Panc1 (cell line): ENCODE data around the gene SRRM3. TPM values are rescaled to one million over a fixed set of nuclear protein-coding genes. Genes with fewer than 3 reads are reported as not detected.
A peak's percentile ranks its signal among the peaks of the same experiment; 100 is the strongest.

Experiments used
- ATAC-seq: fragments of 200-7000 bp; cut with Tn5 transposase; 2 replicates; pipeline ENCODE4 v1.9.1; 2020; ENCODE audit warnings: mild to moderate bottlenecking, moderate library complexity
- BruUV-seq: library from RNA; stranded (reverse); fragments of 400-500 nt; replicated peaks from 2 replicates; lab custom pipeline; 2021; lab: Mats Ljungman, UMichigan
- CTCF ChIA-PET: fragments of 300-600 bp; sonication (Branson Sonifier 250); formaldehyde crosslinking; loops from one replicate; lab custom pipeline; 2022; ENCODE audit warnings: antibody characterized with exemption; lab: Charles Lee
- POLR2A ChIA-PET: fragments of 300-600 bp; sonication (Branson Sonifier 250); formaldehyde crosslinking; loops from one replicate; lab custom pipeline; 2022; ENCODE audit warnings: antibody characterized with exemption; lab: Charles Lee
- DNase-seq: peaks from one replicate; pipeline ENCODE4 v3.0.0-alpha.2; 2010; ENCODE audit warnings: low read depth, low spot score
- H3K27ac ChIP-seq: 2 replicates; pipeline ENCODE4 v1.5.1; 2011; ENCODE audit warnings: mild to moderate bottlenecking, low read length, inconsistent platforms
- H3K27me3 ChIP-seq: fragments of 200-500 bp; sonication (Bioruptor generic); 2 replicates; pipeline ENCODE4 v1.6.0; 2014; ENCODE audit warnings: low read length, inconsistent platforms; ENCODE audit not compliant: control insufficient read depth, insufficient read depth
- H3K36me3 ChIP-seq: fragments of 200-500 bp; sonication (Bioruptor generic); 2 replicates; pipeline ENCODE4 v1.5.1; 2014; ENCODE audit warnings: inconsistent platforms, mild to moderate bottlenecking, low read length, moderate library complexity; ENCODE audit not compliant: control insufficient read depth, insufficient read depth
- H3K4me1 ChIP-seq: 2 replicates; pipeline ENCODE4 v1.5.1; 2011; ENCODE audit warnings: inconsistent platforms, mild to moderate bottlenecking, low read length, moderate library complexity; ENCODE audit not compliant: control insufficient read depth, insufficient read depth
- H3K4me3 ChIP-seq, 2 experiments: 2 replicates each; pipeline ENCODE4 v1.5.1; 2011 to 2012; ENCODE audit warnings: low read depth in 2 of 2, low read length in 2 of 2, mild to moderate bottlenecking in 2 of 2, inconsistent platforms in 1 of 2, moderate library complexity in 1 of 2
- H3K9me3 ChIP-seq: fragments of 200-500 bp; sonication (Bioruptor generic); 2 replicates; pipeline ENCODE4 v1.5.1; 2014; ENCODE audit warnings: low read depth, mild to moderate bottlenecking, inconsistent platforms, low read length, moderate library complexity; ENCODE audit not compliant: control insufficient read depth, insufficient read depth
- CTCF ChIP-seq: fragments of 450-650 bp; IDR thresholded peaks from 2 replicates; pipeline ENCODE4 v1.5.1; 2017; ENCODE audit warnings: mild to moderate bottlenecking
- POLR2AphosphoS5 ChIP-seq: IDR thresholded peaks from 2 replicates; pipeline ENCODE4 v1.6.1; 2012; ENCODE audit warnings: mild to moderate bottlenecking, low read depth, low read length, moderate library complexity
- SIN3A ChIP-seq: IDR thresholded peaks from 2 replicates; pipeline ENCODE4 v1.6.1; 2012; ENCODE audit warnings: low read depth, mild to moderate bottlenecking, low read length, moderate library complexity, borderline replicate concordance; ENCODE audit not compliant: insufficient read depth
- TCF7L2 ChIP-seq: IDR thresholded peaks from 2 replicates; pipeline ENCODE4 v1.6.1; 2011; ENCODE audit warnings: mild to moderate bottlenecking, low read depth, low read length, inconsistent platforms
- in situ Hi-C: cut with HindIII; loops from 2 replicates; pipeline ENCODE4 v1.10.0; 2016; ENCODE audit warnings: low sequenced_read_pairs, low pct_unique_long_range_greater_than_20kb
- intact Hi-C: fragments of 100-400 bp; cut with micrococcal nuclease; formaldehyde crosslinking; loops from one replicate; pipeline ENCODE4 v1.10.0; 2022; ENCODE audit not compliant: unreplicated experiment
- total RNA-seq: library from RNA; stranded (reverse); gene quantifications from one replicate; pipeline ENCODE4 v1.2.1, GENCODE V29; 2021; ENCODE audit not compliant: unreplicated experiment
- TF ChIP-seq, protein P1 (sequence below), 2 experiments: IDR thresholded peaks; 2 replicates each; pipeline ENCODE4 v1.6.1; 2011 to 2012; ENCODE audit warnings: low read depth in 2 of 2, control low read depth in 1 of 2, low read length in 1 of 2, mild to moderate bottlenecking in 1 of 2, moderate library complexity in 1 of 2; ENCODE audit not compliant: insufficient read depth in 1 of 2

SRRM3 gene
- total RNA-seq, 1 experiment from 2014 or later = 8.5 TPM

DNA sequence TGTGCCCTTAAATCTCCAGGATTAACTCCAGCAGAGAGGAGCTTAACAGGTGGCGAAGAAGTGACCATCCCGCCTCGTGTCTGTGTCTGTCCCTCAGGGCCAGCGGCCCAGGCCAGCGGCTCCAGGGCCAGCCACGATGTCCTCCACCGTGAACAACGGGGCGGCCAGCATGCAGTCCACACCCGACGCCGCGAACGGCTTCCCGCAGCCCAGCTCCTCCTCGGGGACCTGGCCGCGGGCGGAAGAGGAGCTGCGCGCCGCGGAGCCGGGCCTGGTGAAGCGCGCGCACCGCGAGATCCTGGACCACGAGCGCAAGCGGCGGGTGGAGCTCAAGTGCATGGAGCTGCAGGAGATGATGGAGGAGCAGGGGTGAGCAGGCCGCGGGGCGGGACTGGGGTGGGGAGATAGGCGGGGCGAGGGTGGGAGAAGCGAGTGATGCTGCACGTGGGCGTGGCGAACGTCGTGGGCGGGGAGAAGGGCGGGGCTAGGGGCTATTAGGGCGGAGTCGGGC lies 33.3 kb downstream of the SRRM3 start:
- no peaks in the 10 kb centered on the region for H3K36me3 ChIP-seq
- TF ChIP-seq, protein P1, sequence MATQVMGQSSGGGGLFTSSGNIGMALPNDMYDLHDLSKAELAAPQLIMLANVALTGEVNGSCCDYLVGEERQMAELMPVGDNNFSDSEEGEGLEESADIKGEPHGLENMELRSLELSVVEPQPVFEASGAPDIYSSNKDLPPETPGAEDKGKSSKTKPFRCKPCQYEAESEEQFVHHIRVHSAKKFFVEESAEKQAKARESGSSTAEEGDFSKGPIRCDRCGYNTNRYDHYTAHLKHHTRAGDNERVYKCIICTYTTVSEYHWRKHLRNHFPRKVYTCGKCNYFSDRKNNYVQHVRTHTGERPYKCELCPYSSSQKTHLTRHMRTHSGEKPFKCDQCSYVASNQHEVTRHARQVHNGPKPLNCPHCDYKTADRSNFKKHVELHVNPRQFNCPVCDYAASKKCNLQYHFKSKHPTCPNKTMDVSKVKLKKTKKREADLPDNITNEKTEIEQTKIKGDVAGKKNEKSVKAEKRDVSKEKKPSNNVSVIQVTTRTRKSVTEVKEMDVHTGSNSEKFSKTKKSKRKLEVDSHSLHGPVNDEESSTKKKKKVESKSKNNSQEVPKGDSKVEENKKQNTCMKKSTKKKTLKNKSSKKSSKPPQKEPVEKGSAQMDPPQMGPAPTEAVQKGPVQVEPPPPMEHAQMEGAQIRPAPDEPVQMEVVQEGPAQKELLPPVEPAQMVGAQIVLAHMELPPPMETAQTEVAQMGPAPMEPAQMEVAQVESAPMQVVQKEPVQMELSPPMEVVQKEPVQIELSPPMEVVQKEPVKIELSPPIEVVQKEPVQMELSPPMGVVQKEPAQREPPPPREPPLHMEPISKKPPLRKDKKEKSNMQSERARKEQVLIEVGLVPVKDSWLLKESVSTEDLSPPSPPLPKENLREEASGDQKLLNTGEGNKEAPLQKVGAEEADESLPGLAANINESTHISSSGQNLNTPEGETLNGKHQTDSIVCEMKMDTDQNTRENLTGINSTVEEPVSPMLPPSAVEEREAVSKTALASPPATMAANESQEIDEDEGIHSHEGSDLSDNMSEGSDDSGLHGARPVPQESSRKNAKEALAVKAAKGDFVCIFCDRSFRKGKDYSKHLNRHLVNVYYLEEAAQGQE (IDR thresholded peaks at IDR 0.05; ENCODE audit: insufficient read depth in 1 of 2, low read depth in 2 of 2, low read length in 1 of 2) = no peak
- TF ChIP-seq SIN3A (no peak), CTCF (no peak)
- ChIA-PET POLR2A (interaction anchor here (0.6 kb wide), 1 partner anchor 45 kb away, joined by 8 read pairs; no protein-coding TSS in a partner anchor), CTCF (interaction anchor here (0.6 to 0.7 kb wide), 2 partner anchors 56 to 77 kb away, joined by 3 to 9 read pairs; no protein-coding TSS in a partner anchor)
- DNase-seq (no peak), ATAC-seq (peak; percentile 84)
- in situ Hi-C loops = no loop called here
- peaks cover 3% of the 10 kb centered on the region; the same call in 1 of the 2 replicates for H3K4me1 ChIP-seq
- intact Hi-C loops = no loop called here
- no peaks in the 10 kb centered on the region for H3K27me3 ChIP-seq
- H3K27ac ChIP-seq = no peak overlapping the region
- BruUV-seq = no TSS peak
- H3K4me3 ChIP-seq = peak overlapping the region in 1 of 2 experiments; percentile 9; a peak in 1 of 4 replicates
- H3K9me3 ChIP-seq = no peaks in the 10 kb centered on the region

- Histone ChIP-seq H3K4me1 (peaks cover 3% of the 10 kb centered on the region; the same call in 1 of the 2 replicates), H3K4me3 (no peak overlapping the region), H3K36me3 (no peaks in the 10 kb centered on the region), H3K27me3 (no peaks in the 10 kb centered on the region), H3K9me3 (no peaks in the 10 kb centered on the region), H3K27ac (no peak overlapping the region)
- ATAC-seq = no peak
- DNase-seq = no peak
- no TSS peak for BruUV-seq
- CTCF ChIA-PET = interaction anchor here (0.7 kb wide), 1 partner anchor 11 kb away, joined by 3 read pairs; no protein-coding TSS in a partner anchor
- POLR2A ChIA-PET = no interaction called here
- intact Hi-C loops = no loop called here
- TF ChIP-seq, protein P1 (IDR thresholded peaks at IDR 0.05; ENCODE audit: insufficient read depth in 1 of 2, low read depth in 2 of 2, low read length in 1 of 2) = no peak
- TF ChIP-seq TCF7L2 (no peak), CTCF (no peak), SIN3A (no peak), POLR2AphosphoS5 (no peak)
- in situ Hi-C loops = no loop called here
These were observed 34.5 kb downstream of the SRRM3 start for GRCh38 chr7:76236224-76236623.
